HEK293 (cell line): ENCODE results near the gene TTLL10.

Experiments used
- ZBTB49 ChIP-seq: fragments of 450-650 bp; formaldehyde crosslinking; IDR thresholded peaks from 2 replicates; pipeline ENCODE4 v1.5.1; 2016; ENCODE audit warnings: missing biosample characterization, missing genetic modification characterization, low read depth
- ZNF132 ChIP-seq: fragments of 450-650 bp; formaldehyde crosslinking; IDR thresholded peaks from 2 replicates; pipeline ENCODE4 v1.5.1; 2017; ENCODE audit warnings: missing biosample characterization, missing genetic modification characterization, borderline replicate concordance
- ZNF394 ChIP-seq: fragments of 450-650 bp; formaldehyde crosslinking; IDR thresholded peaks from 2 replicates; pipeline ENCODE4 v1.5.1; 2016; ENCODE audit warnings: missing biosample characterization, missing genetic modification characterization, mild to moderate bottlenecking, moderate library complexity, borderline replicate concordance
- ZNF660 ChIP-seq: fragments of 450-650 bp; IDR thresholded peaks from 2 replicates; pipeline ENCODE4 v1.5.1; 2018; ENCODE audit warnings: missing biosample characterization, mild to moderate bottlenecking, missing genetic modification characterization
- ZSCAN23 ChIP-seq: fragments of 450-650 bp; formaldehyde crosslinking; IDR thresholded peaks from 2 replicates; pipeline ENCODE4 v1.5.1; 2016; ENCODE audit warnings: missing biosample characterization, missing genetic modification characterization
- TF ChIP-seq, protein P1 (sequence below): fragments of 450-650 bp; formaldehyde crosslinking; IDR thresholded peaks from 2 replicates; pipeline ENCODE4 v1.5.1; 2016; ENCODE audit warnings: missing biosample characterization, missing genetic modification characterization

DNA sequence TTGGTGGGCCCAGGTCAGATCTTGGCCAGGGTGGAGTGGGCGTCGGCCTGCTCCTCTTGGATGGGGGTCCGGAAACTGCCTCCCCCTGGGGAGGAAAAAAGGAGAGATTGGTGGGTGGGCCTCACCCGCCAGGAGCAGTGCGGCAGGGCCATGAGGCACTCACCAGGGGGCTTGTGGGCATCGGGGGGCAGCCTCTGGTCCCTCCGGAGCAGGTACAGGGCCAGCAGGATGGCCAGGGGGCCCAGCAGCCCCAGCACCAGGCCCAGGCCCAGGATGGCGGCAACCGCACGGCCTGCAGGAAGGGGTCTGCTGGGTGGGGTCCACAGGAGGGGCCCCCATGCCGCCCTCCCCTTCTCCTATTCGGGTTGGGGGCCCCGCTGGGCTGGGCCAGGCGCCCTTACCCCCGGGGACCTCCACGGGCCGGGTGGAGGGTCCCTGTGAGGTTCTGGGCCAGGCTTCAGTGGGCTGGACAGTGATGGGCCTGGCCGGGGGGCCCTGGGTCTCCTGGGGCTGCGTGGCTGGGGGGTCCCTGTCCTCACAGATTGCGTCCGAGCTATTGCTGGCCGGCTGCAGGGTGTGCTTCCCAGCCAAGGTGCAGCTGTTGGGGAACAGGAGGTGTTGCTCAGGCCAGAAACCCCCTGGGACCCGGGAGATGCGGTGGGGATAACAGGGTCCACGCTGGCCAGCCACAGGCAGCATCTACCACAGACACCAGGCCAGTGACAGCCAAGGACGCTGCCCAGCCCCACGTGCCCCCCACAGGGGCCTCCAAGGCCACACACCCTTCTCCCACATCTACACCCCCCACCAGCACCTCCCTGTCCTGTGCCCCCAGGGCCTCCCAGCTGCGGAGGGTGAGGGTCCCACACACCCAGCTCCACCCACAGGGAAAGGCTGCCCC lies 38.1 kb downstream of the TTLL10 start:
- no peak for TF ChIP-seq ZNF394 (tag by site-specific recombination)
- TF ChIP-seq ZBTB49, result no peak
- TF ChIP-seq ZSCAN23 (tag by site-specific recombination), result no peak
- TF ChIP-seq, protein P1, sequence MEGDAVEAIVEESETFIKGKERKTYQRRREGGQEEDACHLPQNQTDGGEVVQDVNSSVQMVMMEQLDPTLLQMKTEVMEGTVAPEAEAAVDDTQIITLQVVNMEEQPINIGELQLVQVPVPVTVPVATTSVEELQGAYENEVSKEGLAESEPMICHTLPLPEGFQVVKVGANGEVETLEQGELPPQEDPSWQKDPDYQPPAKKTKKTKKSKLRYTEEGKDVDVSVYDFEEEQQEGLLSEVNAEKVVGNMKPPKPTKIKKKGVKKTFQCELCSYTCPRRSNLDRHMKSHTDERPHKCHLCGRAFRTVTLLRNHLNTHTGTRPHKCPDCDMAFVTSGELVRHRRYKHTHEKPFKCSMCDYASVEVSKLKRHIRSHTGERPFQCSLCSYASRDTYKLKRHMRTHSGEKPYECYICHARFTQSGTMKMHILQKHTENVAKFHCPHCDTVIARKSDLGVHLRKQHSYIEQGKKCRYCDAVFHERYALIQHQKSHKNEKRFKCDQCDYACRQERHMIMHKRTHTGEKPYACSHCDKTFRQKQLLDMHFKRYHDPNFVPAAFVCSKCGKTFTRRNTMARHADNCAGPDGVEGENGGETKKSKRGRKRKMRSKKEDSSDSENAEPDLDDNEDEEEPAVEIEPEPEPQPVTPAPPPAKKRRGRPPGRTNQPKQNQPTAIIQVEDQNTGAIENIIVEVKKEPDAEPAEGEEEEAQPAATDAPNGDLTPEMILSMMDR, result no peak
- TF ChIP-seq ZNF132 (tag by site-specific recombination), result no peak
- TF ChIP-seq ZNF660, result no peak
